ENCODE results near the gene ARAP1. TPM values are rescaled to one million over a fixed set of nuclear protein-coding genes. Genes with fewer than 3 reads are reported as not detected.

Gene ARAP1
- polyA plus RNA-seq, 1 donor: 61.4 TPM

DNA sequence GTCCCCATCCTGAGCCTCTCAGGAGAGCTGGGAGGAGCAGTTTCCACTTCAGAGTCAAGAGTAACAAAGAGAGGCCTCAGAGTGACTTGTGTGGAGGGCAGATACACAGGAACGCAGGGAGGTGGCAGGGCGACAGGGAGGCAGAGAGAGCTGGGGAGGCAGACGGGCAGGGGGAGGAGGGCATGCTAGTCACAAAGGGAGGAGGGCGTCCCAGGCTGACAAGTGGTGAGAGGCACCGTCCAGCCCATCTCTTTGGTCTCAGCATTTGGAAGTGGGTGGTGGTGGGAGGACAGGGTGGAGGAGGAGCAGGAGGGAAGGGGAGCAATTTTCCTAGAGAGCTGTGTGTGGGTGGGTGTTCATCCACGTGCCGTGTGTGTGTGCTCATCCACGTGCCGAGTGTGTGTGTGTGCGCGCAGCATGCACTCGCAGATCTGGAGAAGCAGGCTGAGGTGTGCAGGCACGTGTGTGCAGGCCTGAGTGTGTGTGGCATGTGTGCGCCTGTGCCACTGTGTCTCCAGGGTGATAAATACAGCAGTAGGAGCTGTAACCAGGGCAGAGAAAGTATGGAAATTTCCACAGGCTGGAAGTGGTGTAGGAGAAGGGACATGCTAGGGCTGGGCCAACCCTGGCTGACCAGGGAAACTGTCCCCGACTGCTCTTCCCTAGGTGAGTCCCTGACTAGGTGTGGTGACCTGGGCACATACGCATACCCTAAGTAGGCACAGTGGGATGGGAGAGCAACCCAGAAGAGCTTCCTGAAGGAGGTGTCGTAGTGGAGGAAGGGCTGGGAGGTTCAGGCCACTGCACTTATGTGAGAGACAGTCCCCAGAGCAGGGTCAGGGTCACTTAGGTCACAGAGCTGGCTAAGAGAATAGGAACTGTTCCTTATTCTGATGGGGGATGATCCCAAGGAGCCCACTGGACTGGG is 70.7 kb downstream of the ARAP1 start:
- DNase-seq: no peak

DNA sequence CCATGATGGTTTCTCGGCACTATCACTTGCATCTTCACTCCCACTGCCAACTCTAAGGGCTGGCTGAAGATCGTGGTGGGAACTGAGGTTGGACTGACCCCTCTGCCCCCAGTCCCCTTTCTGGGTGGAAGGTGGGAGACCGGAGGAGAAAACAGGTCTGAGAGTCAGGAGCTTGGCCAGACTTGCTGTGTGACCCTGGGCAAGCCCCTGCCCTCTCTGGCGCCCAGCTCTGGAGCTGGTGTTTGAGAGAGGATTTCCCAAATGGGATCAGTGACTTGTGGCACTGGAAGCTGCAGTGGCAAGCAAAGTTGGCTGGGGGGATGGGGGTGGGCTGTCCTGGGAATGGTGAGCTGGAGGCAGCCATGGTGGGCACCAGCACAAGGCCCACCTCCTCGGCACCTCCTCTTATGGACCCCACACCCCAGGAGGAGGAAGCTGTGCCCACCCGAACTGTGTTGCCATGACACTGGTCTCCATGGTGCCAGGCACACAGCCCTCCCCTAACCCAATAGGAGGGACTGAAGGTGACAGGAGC is 71.5 kb downstream of the ARAP1 start:
- DNase-seq: no peak

DNA sequence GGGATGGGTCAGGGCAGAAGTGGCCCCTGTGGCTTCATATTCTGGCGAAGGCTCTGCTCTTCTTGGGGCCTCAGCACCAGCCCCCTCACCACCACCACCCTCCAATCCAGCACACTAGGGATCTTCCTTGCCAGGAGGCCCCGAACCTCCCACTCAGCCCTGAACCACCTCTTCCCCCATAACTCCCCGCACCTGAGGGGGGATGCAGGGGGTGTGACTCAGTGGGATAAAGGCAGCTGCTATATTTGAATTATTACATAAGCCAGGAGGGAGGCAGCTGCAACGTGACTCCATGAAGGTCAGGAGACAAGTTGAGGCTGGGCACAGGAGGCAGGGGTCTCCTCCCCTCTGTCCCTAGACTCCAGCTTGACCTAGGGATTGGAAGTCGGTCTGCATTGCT is 72.3 kb downstream of the ARAP1 start:
- no peak for DNase-seq

DNA sequence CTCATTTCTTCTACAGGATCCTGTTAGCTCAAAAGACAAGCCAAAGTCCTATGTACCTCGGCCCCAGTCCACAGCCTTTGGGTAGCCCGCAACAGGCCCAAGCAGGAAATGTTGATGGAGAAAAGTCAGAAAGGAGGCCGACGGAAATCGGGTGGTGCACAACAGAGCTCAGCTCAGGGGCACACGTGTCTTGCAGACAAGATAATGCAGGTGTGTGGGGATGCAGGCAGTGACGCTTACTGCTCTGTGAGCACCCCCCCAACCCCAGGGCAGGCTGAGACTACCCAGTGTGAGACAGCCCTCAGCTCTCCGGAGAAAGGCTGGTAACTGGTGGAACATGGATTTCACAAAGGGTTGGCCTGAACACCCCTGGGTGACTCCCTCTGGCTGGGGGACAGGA is 73.7 kb downstream of the ARAP1 start:
- no peak for DNase-seq

DNA sequence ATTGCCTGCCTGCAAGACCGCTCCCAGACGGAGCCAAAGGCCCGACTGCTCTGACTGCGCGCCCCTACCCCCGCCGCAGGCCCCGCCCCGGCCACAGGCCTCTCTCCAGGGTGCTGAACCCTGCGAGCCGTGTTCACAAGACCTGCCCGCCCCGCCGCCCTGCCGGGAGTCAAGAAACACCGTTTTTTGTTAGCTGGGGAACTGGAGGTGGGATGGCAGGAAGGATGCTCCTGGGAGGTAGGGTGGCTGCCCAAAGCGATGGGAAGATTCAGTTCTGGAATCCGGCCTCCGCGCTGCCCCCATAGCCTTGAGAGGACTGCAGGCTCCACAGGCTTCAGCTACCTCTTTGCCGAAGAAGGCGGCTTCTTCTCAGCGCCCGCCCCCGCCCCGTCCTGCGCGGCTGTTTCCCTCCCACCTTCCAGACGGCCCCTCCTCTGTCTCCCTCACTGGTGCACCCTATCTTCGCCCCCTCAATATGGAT is 75.3 kb downstream of the ARAP1 start:
- DNase-seq: peak; percentile 75

DNA sequence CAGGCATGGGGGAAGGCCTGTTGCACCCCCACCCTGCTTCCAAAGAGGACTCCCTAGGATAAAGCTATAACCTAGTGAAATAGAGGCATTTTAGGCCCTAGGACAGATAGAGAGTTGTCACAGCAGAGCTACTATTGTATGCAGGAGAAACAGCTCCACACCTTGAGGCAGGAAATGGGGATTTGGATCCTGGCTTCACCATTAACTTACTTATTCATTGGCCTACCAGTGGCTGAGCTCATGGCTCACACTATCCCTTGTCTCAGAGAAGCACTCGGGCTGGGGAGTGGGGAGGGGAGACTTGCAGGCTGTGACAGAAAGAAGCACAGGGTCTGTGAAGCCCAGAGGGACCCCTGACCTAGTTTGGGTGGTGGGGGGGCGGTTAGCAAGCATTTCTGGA is 77.0 kb downstream of the ARAP1 start:
- no peak for DNase-seq

DNA sequence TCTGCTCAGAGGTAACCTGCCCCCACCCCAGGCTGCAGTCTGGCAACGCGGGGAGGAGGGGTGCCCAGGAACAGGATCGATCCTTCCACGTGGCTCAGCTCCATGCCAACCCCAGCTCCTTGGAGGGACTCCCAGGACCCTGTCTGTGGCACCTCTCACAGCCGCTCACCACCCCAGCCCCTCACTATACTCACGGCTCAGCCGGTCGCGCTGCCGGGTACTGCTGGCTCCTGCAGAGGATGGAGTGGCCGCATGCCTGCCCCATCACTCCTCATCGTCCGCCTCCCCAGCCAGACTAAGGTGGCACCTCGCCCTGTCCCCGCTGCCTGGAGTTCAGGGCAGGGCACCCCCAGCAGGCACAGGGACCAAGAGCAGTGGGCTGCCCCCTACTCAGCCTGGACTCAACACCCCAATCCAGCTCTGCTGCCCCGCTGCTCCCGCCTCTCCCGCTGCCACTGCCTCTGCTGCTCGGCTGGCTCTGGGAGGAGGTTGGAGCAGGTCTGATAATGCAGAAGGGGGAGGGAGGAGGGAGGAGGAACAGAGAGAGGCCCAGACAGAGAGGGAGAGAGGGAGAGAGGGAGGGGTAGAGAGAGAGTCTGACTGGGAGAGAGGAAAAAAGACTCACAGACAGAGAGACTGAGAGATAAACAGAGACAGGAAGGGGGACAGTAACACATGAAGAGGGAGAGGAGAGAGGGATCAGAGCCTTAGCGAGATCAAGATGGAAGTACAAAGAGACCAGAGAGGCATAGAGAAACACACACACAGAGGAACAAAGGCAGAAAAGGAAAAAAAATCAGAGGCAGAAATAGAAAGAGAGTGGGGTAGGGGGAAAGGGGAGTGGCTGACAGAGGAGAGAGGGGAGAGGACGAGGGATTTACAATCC is 78.0 kb downstream of the ARAP1 start, which contains the start of gene PDE2A:
TSS of gene PDE2A (minus strand) at position 480 of the 886 bp plus-strand sequence. CDS start at position 265, 215 bp downstream.
- DNase-seq: no peak

DNA sequence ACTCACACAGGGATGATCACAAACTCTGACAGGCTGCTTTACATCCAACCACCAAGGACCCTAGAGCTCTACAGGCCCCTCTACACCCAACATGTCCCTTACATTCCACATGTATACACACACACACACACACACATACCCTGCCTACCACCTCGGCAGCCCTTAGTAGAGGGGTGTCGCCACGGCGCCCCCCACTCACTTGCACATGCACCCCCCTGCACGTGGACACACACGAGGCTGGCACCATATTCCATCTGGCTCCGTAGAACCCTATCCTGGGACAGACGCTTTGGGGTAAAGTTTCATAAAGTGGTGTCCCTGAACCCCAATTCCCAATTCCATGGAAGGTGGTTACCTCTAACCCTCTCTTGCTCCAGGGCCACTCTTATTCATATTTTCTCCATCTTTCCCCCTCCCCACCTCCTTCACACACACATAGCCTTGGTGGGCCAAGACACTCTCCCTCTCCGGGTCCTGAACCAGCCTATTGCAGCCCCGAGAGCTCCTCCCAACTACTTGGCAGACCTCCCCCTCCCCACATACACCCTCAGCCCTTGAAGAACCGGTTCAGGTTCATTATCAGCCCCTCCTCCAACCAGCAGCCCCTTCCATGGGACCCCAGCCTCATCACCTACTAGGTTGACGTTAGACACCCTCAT is 78.8 kb downstream of the ARAP1 start:
- DNase-seq: no peak

DNA sequence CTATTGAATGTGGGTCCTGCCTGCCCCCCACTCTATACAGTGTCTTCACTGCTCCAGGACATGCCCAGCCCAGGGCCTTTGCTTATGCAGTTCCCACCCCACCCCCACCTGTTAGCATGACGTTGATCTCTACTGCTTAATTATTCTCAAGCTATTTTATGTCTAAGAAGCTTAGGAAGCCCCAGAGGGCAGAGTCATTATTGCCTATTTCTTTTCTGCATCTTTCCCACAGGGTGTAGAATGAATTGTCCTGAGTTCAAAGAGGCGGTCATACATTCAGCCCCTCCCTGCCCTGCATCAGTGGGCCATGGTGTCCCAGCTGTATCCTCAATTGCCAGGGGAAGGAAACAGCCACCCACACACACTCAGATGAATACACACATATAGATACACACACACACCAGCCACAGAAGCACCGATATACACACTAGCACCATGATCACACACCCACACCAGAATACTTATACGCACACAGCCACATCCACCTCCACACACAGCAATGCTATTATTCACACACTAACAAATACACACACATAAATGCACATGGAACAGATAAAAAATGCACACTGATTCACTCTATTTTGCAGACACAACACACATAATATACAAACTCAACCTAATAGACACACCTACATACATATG is 79.5 kb downstream of the ARAP1 start:
- DNase-seq: no peak

DNA sequence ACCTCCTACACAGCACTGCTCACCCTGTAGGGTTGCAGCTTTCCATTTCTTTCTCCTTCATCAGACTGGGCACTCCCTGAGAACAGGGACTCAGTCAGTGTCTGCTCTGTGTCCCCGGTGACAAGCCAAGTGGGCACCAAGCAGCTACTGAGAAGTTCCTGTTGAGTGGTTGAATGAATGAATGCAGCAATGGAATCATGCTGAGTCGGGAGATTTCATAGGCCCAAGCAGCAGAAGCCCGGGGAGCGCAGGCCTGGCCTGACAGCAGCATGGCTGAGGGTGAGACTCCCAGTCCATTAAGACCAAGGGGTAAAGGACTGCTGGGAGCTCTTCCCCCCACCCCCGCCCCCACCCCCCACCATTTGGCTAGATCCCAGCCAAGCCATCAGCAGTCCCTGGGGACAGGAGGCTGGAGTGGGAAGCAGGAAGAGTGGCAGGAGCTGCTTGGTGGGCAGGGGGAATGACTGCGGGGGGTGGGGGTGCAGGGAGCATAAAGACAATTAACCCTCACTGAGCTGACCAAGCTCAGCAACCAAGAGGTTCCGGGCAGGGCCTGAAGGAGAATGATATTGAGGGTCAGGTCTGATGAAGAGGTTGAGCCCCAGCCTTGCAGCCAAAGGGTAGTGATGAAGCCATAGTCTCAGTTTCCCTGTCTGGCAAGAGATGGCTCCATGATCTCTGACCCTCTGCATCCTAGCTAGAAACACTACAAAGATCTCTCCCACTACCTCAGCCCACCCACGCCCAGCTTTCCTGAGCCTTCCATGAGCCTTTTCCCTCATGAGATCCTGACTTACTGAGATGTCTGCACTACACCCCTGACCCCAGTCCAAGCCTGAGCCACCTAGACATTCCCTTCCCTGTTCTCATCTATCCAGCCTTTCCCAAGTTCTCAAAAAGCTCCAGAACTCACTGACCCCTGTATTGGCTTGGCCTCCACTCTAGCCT is 80.8 kb downstream of the ARAP1 start:
- DNase-seq: no peak

DNA sequence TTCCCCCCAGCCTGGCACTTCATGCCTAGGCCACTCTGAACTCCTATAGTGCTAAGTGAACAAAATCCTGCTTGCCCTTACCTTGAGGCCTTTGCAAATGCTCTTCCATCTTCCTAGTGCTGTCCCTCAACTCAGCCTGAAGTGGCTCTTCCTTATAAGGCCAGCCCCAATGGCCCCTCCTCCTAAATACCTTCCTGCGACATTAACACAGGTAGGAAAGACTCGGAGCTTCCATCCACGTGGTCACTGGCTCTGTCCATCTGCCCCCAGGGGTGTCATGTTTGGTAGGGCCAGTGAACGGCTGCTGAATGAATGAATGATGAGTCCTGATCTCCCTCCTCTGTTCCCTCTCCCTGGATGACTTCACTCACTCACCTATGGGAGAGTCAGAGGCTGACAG is 82.2 kb downstream of the ARAP1 start:
- DNase-seq: no peak

DNA sequence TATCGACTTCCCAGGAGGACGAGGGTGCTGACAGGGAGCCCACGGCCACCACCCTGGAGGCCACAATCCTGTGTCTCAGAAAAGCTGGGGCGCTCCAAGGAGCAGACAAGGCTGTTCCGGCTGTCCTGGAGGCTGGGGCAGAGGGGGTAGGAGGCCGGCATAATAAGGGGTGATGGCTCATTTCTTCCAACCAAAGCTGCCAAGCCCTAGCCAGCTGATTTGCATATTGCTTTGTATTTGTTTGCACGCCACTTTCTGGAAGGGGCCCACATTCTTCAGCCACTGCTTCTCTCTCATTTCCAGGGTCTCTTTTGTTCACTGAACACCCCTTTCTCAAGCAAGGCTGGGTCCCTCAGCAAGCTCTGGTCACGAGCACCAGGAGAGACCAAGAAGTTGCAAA is 82.7 kb downstream of the ARAP1 start:
- no peak for DNase-seq

DNA sequence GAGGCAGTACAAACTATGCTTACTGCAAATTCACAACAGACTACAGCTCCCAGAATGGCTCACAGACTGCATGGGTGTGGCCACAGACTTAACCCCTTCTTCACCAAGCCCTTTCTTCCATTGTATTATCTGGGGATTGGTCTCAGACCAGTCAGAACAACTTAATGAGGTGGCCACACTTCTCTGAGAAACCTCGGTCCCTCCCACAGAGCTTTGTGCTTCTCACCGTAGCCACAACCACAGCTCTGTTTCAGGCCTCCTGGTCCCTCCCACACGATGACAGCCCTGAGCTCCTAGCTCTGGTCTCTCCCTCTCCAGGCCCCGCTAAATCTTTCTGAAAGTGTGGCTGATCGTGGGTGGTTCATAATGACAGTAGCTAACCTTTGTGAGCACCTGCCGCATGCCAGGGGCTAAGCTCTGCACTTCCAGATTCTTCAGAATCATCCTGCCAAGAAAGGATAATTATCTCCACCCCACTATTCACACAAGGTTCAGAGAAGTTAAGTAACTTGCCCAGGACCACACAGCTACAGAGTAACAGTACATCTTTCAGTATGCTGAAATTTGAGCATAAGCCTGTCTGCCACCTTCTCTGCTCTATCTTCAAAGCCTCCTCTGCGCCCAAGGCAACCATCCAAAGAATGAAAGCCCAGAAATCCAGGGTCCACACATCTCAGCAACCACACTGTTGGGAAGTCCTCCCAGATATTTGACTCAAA is 83.4 kb downstream of the ARAP1 start:
- DNase-seq: no peak

DNA sequence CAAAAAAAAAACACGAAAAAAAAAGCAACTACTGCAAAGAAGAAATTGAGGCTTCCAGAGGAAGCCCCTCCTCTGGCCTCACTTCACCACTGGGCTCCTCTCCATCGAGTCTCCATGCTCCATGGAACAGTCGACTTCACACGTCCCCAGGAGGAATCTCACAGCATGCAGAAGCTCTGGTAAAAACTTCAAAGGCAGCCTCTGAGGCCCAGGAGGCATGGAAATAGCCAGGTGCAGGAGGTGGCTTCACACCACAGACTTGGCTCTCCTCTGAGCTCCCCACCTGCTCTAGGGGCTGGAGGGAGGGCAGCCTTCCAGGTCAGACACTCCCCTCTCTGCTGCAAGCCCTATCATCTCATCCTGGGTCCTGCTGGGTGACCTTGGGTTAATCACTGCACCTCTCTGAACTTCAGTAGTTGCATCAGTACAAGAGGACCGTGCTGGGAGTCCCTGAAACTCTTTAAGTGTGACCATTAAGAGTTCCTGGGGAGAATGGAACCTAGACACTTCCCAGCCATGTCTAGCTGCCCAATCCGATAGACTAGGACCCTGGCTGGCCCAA is 86.2 kb downstream of the ARAP1 start:
- no peak for DNase-seq

DNA sequence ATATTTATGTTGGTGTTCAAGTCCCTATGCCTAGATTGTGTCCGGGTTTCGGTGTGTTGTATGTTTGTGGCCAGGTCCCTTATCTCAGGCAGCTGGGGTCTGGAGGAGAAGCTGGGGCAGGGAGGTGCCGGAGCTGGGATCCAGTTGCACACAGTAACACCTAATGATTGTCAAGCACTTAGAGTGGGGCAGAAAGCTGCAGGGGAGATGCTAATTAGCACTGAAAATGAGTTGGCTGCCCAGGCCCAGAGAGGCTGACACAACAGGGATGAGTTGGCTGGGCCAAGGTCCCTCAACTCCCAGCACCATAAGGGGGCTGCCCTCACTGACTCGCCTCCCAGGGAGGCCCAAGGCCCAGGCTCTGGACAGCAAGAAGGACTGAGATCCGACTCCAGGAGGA is 90.2 kb downstream of the ARAP1 start:
- no peak for DNase-seq

DNA sequence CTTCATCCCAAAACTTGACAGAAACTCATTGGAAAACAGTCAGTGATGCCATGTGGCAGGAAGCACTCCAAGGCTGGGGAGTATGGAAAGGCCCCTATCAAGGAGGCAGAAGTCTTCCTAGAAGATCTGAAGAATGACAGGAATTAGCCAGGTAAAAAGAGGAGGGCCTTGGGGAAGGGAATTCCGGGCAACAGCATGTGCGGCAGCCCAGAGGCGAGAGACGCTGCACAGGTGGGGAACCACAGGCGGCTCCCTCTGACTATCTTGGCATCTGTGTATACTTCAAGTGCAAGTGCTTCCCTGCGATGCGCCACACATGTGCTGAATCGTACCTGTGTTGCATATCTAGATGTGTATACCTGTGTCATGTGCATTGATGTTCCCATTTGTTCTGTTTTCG is 90.7 kb downstream of the ARAP1 start:
- no peak for DNase-seq

DNA sequence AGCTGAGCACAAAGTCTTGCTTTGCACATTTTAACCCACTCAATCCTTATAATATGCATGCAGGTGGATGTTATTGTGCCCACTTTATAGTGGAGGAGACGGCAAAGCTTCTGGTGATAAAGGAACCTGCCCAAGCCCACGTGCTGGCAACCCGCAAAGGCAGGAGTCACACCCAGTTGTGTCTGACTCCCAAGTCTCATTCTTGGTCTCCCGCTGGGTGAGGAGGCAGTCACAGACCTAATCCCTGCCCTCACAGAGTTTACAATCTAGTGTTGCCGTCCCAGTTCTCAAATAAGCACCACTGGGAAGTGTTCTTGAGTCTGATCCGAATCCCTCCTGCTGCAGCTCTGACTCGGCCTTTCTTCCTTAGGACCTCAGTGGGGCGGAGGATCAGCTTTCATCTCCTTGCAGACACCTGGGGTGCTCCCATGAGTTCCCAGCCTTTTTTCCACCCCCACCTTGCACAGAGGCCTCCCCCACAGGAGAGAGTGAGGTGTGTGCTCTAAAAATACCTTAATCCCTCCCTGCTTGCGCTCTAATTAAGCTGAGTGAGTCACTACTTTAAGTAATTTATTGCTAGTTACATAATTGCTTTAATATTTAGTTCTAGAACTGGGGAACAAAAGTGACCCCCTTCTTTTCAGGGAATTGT is 93.1 kb downstream of the ARAP1 start:
- DNase-seq: no peak

DNA sequence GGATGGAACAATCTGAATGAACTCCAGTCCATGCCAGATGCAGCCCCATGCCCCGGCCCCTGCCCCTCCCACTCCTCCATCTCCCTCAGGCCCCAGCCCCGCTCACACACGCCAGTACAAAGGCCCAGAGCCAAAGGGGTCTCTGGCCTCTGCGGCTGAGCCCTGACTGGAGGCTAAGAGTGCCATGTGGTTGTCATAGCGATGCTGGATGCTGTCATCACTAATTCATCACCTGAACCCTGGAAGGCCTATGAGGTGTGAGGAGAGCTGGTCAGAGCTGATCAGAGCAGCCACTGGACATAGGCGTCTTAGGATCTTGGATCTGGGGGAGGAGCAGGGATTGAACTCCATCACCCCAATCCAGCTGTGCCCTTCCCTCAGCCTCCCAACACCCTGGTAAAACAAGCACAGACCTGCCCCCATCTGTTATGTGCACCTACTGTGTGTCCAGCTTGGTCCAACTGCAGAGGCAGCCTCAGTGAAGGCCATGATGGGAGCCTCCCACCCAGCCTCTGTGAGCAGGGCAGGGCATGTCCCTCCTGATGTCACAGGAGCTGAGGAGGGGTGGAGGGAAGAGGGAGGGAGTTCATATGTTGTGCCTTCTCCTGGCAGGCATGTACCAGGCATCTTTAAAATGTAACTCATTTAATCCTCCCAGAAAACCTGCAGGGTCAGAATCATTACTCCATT is 94.7 kb downstream of the ARAP1 start:
- no peak for DNase-seq

All from hindlimb muscle (tissue), 1 donor.